Activated T-helper 2 cell treated with anti-CD3 and anti-CD28 coated beads, Interferon-gamma antibody, Interleukin-2, Interleukin-4, amounts not matched to agents 10 μg/mL and 5 μg/mL and 100 μg/mL, durations not matched to agents 14 hours and 24 hours and 36 hours (primary cell): Measurements from ENCODE around the gene ANO1. TPM values are rescaled to one million over a fixed set of nuclear protein-coding genes. Genes with fewer than 3 reads are reported as not detected.

Source experiments
- DNase-seq: peaks from one replicate; pipeline ENCODE4 v3.0.0; 2021; ENCODE audit warnings: low spot score
- H3K27ac Mint-ChIP-seq: one replicate; pipeline ENCODE4 v1.8.0; 2021; ENCODE audit warnings: mixed read lengths
- H3K27me3 Mint-ChIP-seq: one replicate; pipeline ENCODE4 v1.8.0; 2021; ENCODE audit warnings: low read depth, mixed read lengths
- H3K36me3 Mint-ChIP-seq: one replicate; pipeline ENCODE4 v1.8.0; 2021; ENCODE audit warnings: low read depth, mixed read lengths
- H3K4me1 Mint-ChIP-seq: one replicate; pipeline ENCODE4 v1.8.0; 2021; ENCODE audit warnings: low read depth, mixed read lengths
- H3K4me3 Mint-ChIP-seq: one replicate; pipeline ENCODE4 v1.8.0; 2021; ENCODE audit warnings: low read depth, mild to moderate bottlenecking, moderate library complexity, mixed read lengths
- H3K9me3 Mint-ChIP-seq: one replicate; pipeline ENCODE4 v1.8.0; 2021; ENCODE audit warnings: mixed read lengths
- intact Hi-C: fragments of 100-400 bp; cut with micrococcal nuclease; formaldehyde crosslinking; loops from one replicate; pipeline ENCODE4 v1.15.1; 2023
- total RNA-seq: library from RNA; stranded (reverse); gene quantifications from 2 replicates; pipeline ENCODE4 v1.2.3, GENCODE V29; 2022

Gene ANO1
- total RNA-seq, 1 donor from 2014 or later, result not detected

DNA sequence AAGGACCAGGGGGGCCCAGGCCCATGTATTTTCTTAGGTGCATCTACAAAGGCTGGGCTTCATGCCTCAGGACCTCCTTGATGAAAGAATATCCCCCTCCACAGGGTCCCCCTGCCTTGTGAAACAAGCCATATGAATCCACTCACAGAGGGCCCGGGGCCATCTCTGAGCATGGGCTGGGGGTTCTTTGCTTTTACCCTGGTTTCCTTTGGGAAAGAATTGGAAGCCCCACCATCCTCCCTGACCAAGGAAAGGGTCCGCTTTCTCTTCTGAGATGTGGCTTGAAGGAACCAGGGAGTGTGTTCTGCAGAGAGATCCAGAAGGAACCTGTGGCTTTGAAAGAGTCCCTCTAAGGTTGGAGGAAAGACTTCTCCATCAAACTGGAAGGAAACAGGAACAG is 9.2 kb upstream of the ANO1 start:
- no peaks in the 10 kb centered on the region for H3K36me3 Mint-ChIP-seq
- no peak overlapping the region for H3K4me3 Mint-ChIP-seq
- H3K9me3 Mint-ChIP-seq, result no peaks in the 10 kb centered on the region
- intact Hi-C loops, result no loop called here
- peaks cover 43% of the 10 kb centered on the region for H3K27me3 Mint-ChIP-seq
- H3K27ac Mint-ChIP-seq, result no peak overlapping the region
- no peak for DNase-seq
- H3K4me1 Mint-ChIP-seq, result peaks cover 2% of the 10 kb centered on the region

GRCh38 chr11:70070706-70071105 is 7.4 kb upstream of the ANO1 start:
- no peaks in the 10 kb centered on the region for H3K9me3 Mint-ChIP-seq
- intact Hi-C loops, result no loop called here
- H3K27me3 Mint-ChIP-seq, result peaks cover 56% of the 10 kb centered on the region
- H3K36me3 Mint-ChIP-seq, result no peaks in the 10 kb centered on the region
- H3K27ac Mint-ChIP-seq, result no peak overlapping the region
- no peak for DNase-seq
- peaks cover 2% of the 10 kb centered on the region for H3K4me1 Mint-ChIP-seq
- H3K4me3 Mint-ChIP-seq, result no peak overlapping the region

DNA sequence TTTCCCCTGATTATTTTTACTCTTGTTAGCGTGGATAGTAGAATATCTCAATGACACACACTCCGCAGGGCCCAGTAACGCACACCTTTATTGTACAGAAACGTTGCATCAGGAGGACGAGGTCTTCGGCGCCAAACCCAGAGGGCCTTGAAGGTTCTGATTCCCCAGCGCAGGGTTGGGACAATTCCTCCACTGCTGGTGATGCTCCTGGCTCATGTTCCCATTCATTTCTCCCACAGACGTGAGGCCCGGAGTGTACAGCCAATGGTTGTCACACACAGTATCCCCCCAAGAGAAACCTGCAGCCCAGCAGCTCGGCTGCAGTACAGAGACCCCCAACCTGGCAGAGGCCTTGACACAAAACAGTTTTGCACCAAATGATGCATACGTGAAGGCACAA is 6.1 kb upstream of the ANO1 start:
- Mint-ChIP-seq H3K36me3 (no peaks in the 10 kb centered on the region), H3K9me3 (no peaks in the 10 kb centered on the region), H3K4me1 (peaks cover 2% of the 10 kb centered on the region), H3K27me3 (peaks cover 63% of the 10 kb centered on the region), H3K27ac (no peak overlapping the region), H3K4me3 (no peak overlapping the region)
- no peak for DNase-seq
- intact Hi-C loops, result no loop called here

DNA sequence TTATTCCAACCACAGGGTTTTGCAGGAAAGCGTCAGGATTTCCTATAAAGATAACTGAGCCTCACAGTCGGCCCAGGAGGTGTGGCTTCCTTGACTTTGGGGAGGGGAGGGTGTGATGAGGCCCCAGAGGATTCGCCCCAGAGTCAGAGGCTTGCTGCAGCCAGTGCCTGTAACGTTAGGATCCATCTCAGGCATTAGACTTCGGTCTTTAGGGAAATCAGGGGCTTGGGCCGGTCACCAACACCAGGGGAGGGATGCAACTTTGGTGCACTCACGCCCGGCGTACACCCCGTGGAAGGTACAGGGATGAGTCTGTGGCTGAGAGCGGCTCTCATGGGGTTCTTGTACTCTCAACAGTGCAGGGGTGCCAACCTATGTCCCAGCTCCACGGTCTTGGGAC is 5.7 kb upstream of the ANO1 start:
- H3K4me1 Mint-ChIP-seq, result peaks cover 2% of the 10 kb centered on the region
- H3K9me3 Mint-ChIP-seq, result no peaks in the 10 kb centered on the region
- H3K36me3 Mint-ChIP-seq, result no peaks in the 10 kb centered on the region
- intact Hi-C loops, result no loop called here
- H3K4me3 Mint-ChIP-seq, result no peak overlapping the region
- H3K27me3 Mint-ChIP-seq, result peaks cover 66% of the 10 kb centered on the region
- H3K27ac Mint-ChIP-seq, result no peak overlapping the region
- no peak for DNase-seq

GRCh38 chr11:70072861-70073755 is 5.0 kb upstream of the ANO1 start:
- H3K4me1 Mint-ChIP-seq, result peaks cover 2% of the 10 kb centered on the region
- no peaks in the 10 kb centered on the region for H3K36me3 Mint-ChIP-seq
- H3K27me3 Mint-ChIP-seq, result peaks cover 69% of the 10 kb centered on the region
- H3K9me3 Mint-ChIP-seq, result no peaks in the 10 kb centered on the region
- H3K27ac Mint-ChIP-seq, result no peak overlapping the region
- DNase-seq, result no peak
- intact Hi-C loops, result no loop called here
- no peak overlapping the region for H3K4me3 Mint-ChIP-seq

GRCh38 chr11:70073871-70074371 is 4.2 kb upstream of the ANO1 start:
- peaks cover 64% of the 10 kb centered on the region for H3K27me3 Mint-ChIP-seq
- H3K36me3 Mint-ChIP-seq, result no peaks in the 10 kb centered on the region
- peaks cover 2% of the 10 kb centered on the region for H3K4me1 Mint-ChIP-seq
- H3K4me3 Mint-ChIP-seq, result no peak overlapping the region
- intact Hi-C loops, result no loop called here
- H3K9me3 Mint-ChIP-seq, result no peaks in the 10 kb centered on the region
- DNase-seq, result no peak
- no peak overlapping the region for H3K27ac Mint-ChIP-seq

- DNase-seq, result no peak
- H3K36me3 Mint-ChIP-seq, result no peaks in the 10 kb centered on the region
- H3K27ac Mint-ChIP-seq, result no peak overlapping the region
- H3K27me3 Mint-ChIP-seq, result peaks cover 65% of the 10 kb centered on the region
- H3K9me3 Mint-ChIP-seq, result no peaks in the 10 kb centered on the region
- intact Hi-C loops, result loop anchor here (5.0 kb wide), 1 partner anchor 372 kb away; the partner anchor contains the start of gene FGF19
- H3K4me3 Mint-ChIP-seq, result no peak overlapping the region
- H3K4me1 Mint-ChIP-seq, result peaks cover 2% of the 10 kb centered on the region
Observed at GRCh38 chr11:70074746-70075145, 3.4 kb upstream of the ANO1 start.

DNA sequence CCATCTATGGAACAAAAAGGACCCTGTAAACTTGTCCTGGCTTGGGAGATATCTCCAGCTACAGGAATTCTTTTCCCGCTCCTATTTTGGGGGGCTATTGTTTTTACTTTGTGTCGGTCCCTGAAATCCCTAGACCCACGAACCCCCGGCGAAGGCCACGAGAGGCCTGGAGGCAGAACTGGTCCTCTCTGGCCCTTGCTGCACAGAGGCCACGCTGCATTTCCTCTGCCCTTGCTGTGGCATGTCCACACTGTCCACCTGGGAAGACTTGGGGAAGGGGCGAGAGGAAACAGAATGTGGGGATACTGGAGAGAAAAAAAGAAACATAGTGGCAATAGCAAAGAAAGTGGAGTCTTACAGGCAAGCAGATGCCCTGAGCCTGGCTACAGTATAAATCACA is 2.3 kb upstream of the ANO1 start:
- H3K4me3 Mint-ChIP-seq, result no peak overlapping the region
- DNase-seq, result no peak
- peaks cover 2% of the 10 kb centered on the region for H3K4me1 Mint-ChIP-seq
- peaks cover 65% of the 10 kb centered on the region for H3K27me3 Mint-ChIP-seq
- intact Hi-C loops, result loop anchor here (5.0 kb wide), 1 partner anchor 374 kb away; the partner anchor contains the start of gene FGF19
- no peaks in the 10 kb centered on the region for H3K9me3 Mint-ChIP-seq
- no peaks in the 10 kb centered on the region for H3K36me3 Mint-ChIP-seq
- H3K27ac Mint-ChIP-seq, result no peak overlapping the region

- Mint-ChIP-seq H3K9me3 (no peaks in the 10 kb centered on the region), H3K4me3 (no peak overlapping the region), H3K4me1 (peaks cover 2% of the 10 kb centered on the region), H3K27ac (no peak overlapping the region), H3K36me3 (no peaks in the 10 kb centered on the region), H3K27me3 (peaks cover 67% of the 10 kb centered on the region)
- no peak for DNase-seq
- intact Hi-C loops, result loop anchor here (5.0 kb wide), 1 partner anchor 374 kb away; the partner anchor contains the start of gene FGF19
Observed at GRCh38 chr11:70076461-70076931, 1.6 kb upstream of the ANO1 start.

- H3K36me3 Mint-ChIP-seq, result no peaks in the 10 kb centered on the region
- intact Hi-C loops, result loop anchor here (5.0 kb wide), 1 partner anchor 375 kb away; the partner anchor contains the start of gene FGF19
Observed at GRCh38 chr11:70077411-70078094, 564 bp upstream of the ANO1 start.

DNA sequence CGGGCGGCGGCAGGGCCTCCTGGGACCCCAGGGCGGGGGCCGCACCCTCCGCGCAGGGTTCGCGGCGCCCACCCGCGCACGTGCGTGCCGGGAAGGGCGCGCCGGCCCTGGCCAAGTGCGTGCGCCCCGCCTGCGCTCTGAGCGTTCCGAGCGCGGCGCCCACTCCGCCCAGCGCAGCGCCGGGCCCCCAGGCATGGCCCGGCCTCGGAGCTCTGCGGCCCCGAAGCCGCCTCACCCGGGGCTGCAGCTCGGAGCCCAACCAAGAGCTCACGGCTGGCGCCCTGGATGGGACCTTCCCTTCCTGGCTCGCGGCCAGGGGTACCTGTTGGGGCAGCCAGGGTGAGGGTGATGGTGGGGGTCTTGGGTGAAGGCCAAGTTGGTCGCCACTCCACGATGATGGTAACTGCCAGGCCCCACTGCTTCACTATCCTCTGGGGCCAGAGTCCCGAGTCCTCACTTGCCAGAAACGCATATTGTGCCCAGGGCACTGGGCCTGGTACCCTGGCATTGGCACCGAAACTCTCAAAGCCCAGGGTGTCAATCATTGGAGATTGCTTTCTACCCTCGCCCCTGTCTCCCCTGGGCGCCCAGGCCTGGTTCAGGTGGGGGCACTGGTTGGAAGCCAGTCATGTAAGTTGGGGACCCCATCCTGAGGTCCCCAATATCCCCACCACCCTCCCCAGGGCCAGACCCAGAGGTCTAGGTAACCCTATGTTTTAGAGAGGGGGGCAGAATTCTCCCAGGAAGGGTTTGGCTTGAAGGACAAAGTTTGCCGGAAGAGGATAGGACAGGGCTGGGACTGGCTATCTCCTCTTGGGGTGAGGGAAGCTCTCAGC is 882 bp downstream of the ANO1 start:
- Mint-ChIP-seq H3K4me3 (no peak overlapping the region), H3K36me3 (no peaks in the 10 kb centered on the region), H3K27ac (no peak overlapping the region), H3K4me1 (no peaks in the 10 kb centered on the region), H3K9me3 (no peaks in the 10 kb centered on the region), H3K27me3 (peaks cover 50% of the 10 kb centered on the region)
- no peak for DNase-seq
- intact Hi-C loops, result loop anchor here (5.0 kb wide), 1 partner anchor 377 kb away; the partner anchor contains the start of gene FGF19

More at GRCh38 chr11:70077411-70078094, 564 bp upstream of the ANO1 start:
- Mint-ChIP-seq H3K27me3 (peaks cover 58% of the 10 kb centered on the region), H3K4me3 (no peak overlapping the region), H3K4me1 (peaks cover 2% of the 10 kb centered on the region), H3K9me3 (no peaks in the 10 kb centered on the region), H3K27ac (no peak overlapping the region)
- DNase-seq, result no peak

DNA sequence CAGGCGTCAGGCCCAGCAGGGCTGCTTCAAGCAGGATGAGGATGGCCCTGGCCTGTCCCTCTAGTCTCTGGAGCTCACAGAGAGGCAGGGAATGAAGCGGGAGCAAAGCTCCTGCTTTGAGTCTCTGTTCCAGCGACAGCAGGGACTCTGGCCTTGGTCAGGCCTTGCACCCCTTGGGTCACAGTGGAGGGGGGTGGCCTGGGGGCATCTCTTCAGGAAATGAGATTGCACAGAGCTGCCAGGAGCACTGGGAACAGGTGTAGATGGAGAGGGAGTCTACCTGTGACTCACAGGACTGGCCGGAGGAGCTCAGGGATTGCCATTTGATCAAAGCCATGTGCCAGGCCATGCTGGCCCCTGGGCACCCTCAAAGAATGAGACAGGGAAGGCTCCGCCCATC is 1.6 kb downstream of the ANO1 start:
- H3K27ac Mint-ChIP-seq, result no peak overlapping the region
- DNase-seq, result no peak
- H3K4me1 Mint-ChIP-seq, result no peaks in the 10 kb centered on the region
- H3K27me3 Mint-ChIP-seq, result peaks cover 43% of the 10 kb centered on the region
- H3K4me3 Mint-ChIP-seq, result no peak overlapping the region
- no peaks in the 10 kb centered on the region for H3K36me3 Mint-ChIP-seq
- intact Hi-C loops, result loop anchor here (5.0 kb wide), 1 partner anchor 377 kb away; the partner anchor contains the start of gene FGF19
- H3K9me3 Mint-ChIP-seq, result no peaks in the 10 kb centered on the region
